Measurements from ENCODE around the gene FAM83E. TPM values are rescaled to one million over a fixed set of nuclear protein-coding genes. Genes with fewer than 3 reads are reported as not detected.
A peak's percentile ranks its signal among the peaks of the same experiment; 100 is the strongest.

The FAM83E gene
- polyA plus RNA-seq, 1 experiment, result not detected

GRCh38 chr19:48654299-48655059, 39.6 kb upstream of the FAM83E start:
- no peak overlapping the region for H3K4me3 ChIP-seq (ENCODE audit: low read depth, low read length)
- TF ChIP-seq CTCF (IDR thresholded peaks at IDR 0.05; ENCODE audit: low read depth, low read length), result no peak
- ChIA-PET CTCF (no interaction called here), POLR2A (no interaction called here)
- H3K9me3 ChIP-seq (ENCODE audit: control insufficient read depth, insufficient read depth, low read length), result 0 out of 2 replicates have a peak, but pooled peaks cover 6% of the 10 kb centered on the region
- peak overlapping the region; percentile 21 for H3K27ac ChIP-seq (ENCODE audit: low read depth, low read length)
- no peaks in the 10 kb centered on the region for H3K27me3 ChIP-seq (ENCODE audit: control insufficient read depth, insufficient read depth, low read length)
- no peak for DNase-seq (ENCODE audit: low read depth, low spot score)

- ChIA-PET POLR2A (no interaction called here), CTCF (no interaction called here)
- TF ChIP-seq CTCF (IDR thresholded peaks at IDR 0.05; ENCODE audit: low read depth, low read length), result no peak
These were observed 36.8 kb upstream of the FAM83E start for GRCh38 chr19:48651683-48652048.

GRCh38 chr19:48650974-48651682, 36.3 kb upstream of the FAM83E start:
- CTCF ChIA-PET, result interaction anchor here (0.7 kb wide), 1 partner anchor 24 kb away, joined by 5 read pairs; no protein-coding TSS in a partner anchor
- TF ChIP-seq CTCF (IDR thresholded peaks at IDR 0.05; ENCODE audit: low read depth, low read length), result no peak
- DNase-seq (ENCODE audit: low read depth, low spot score), result no peak
- H3K27ac ChIP-seq (ENCODE audit: low read depth, low read length), result no peak overlapping the region
- 0 out of 2 replicates have a peak, but pooled peaks cover 6% of the 10 kb centered on the region for H3K9me3 ChIP-seq (ENCODE audit: control insufficient read depth, insufficient read depth, low read length)
- H3K4me3 ChIP-seq (ENCODE audit: low read depth, low read length), result no peak overlapping the region
- POLR2A ChIA-PET, result no interaction called here
- H3K27me3 ChIP-seq (ENCODE audit: control insufficient read depth, insufficient read depth, low read length), result no peaks in the 10 kb centered on the region

More at GRCh38 chr19:48651683-48652048, 36.8 kb upstream of the FAM83E start:
- no peak overlapping the region for H3K4me3 ChIP-seq (ENCODE audit: low read depth, low read length)
- H3K27ac ChIP-seq (ENCODE audit: low read depth, low read length), result no peak overlapping the region
- no peak for DNase-seq (ENCODE audit: low read depth, low spot score)
- H3K27me3 ChIP-seq (ENCODE audit: control insufficient read depth, insufficient read depth, low read length), result no peaks in the 10 kb centered on the region
- H3K9me3 ChIP-seq (ENCODE audit: control insufficient read depth, insufficient read depth, low read length), result 0 out of 2 replicates have a peak, but pooled peaks cover 6% of the 10 kb centered on the region

GRCh38 chr19:48648134-48648533, 33.3 kb upstream of the FAM83E start:
- Histone ChIP-seq H3K27ac (ENCODE audit: low read depth, low read length) (no peak overlapping the region), H3K9me3 (ENCODE audit: control insufficient read depth, insufficient read depth, low read length) (0 out of 2 replicates have a peak, but pooled peaks cover 6% of the 10 kb centered on the region), H3K27me3 (ENCODE audit: control insufficient read depth, insufficient read depth, low read length) (no peaks in the 10 kb centered on the region), H3K4me3 (ENCODE audit: low read depth, low read length) (no peak overlapping the region)
- POLR2A ChIA-PET, result interaction anchor here (0.6 to 1.1 kb wide), 2 partner anchors 224 to 270 kb away, joined by 3 read pairs; partner anchors contain the start of gene PPP1R15A
- no peak for TF ChIP-seq CTCF (IDR thresholded peaks at IDR 0.05; ENCODE audit: low read depth, low read length)
- DNase-seq (ENCODE audit: low read depth, low spot score), result no peak
- CTCF ChIA-PET, result no interaction called here

Measured in AG04450 (cell line).